Activated T-cell treated with anti-CD3 and anti-CD28 coated beads, Interleukin-2, amount 50 U/mL, for 48 hours (primary cell): ENCODE measurements around the gene HOXA6.

Source experiments
- DNase-seq, 2 experiments: peaks; one replicate each; pipeline ENCODE4 v3.0.0-alpha.2; 2020

The HOXA6 gene

DNA sequence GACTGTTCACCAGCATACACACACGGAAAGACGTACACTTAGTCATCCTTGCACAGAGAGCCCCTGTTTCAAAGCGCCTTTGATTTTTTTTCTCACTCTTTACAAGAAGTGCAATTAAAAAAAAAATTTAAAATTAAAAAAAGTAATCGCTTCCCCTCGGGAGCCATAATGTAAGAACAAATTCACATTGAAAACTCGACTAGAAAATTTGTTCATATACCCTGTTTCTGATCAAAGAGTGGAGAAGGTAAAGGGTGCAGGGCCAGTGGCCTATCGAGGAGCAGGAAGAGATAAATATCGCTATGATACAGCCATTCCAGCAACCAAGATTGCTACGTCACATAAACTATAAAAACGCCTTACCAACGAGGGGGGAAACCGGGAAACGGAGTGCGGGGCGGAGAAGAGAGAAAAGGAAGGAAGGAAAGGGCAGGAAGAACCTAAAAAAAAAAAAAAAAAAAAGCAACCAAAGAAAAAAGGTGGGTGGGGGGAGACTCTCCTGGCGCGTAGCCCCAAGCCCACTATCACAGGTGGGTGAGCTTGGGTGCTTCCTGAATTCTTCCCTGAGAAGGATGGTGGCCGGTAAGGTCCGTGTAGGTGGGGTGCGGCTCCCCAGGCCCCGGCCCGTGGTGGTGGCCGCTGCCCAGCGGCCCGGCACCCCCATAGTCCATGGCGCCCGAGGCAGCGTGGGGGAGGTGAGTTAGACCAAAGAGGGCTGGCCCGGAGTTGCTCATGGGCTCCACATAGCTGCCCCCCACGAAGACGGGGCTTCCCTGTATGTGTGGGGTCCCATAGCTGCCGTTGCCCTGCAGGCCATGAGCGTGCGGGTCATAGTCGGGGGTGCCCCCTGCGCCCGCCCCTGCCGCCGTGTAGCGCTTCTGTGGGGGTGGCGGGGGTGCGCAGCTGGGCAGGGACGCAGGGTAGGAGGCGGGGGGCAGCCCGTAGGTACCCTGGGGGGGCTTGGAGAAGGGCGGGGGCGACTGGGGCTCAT lies 39.9 kb downstream of the HOXA6 start:
- DNase-seq = no peak

GRCh38 chr7:27106901-27107240 lies 40.7 kb downstream of the HOXA6 start:
- DNase-seq = no peak

DNA sequence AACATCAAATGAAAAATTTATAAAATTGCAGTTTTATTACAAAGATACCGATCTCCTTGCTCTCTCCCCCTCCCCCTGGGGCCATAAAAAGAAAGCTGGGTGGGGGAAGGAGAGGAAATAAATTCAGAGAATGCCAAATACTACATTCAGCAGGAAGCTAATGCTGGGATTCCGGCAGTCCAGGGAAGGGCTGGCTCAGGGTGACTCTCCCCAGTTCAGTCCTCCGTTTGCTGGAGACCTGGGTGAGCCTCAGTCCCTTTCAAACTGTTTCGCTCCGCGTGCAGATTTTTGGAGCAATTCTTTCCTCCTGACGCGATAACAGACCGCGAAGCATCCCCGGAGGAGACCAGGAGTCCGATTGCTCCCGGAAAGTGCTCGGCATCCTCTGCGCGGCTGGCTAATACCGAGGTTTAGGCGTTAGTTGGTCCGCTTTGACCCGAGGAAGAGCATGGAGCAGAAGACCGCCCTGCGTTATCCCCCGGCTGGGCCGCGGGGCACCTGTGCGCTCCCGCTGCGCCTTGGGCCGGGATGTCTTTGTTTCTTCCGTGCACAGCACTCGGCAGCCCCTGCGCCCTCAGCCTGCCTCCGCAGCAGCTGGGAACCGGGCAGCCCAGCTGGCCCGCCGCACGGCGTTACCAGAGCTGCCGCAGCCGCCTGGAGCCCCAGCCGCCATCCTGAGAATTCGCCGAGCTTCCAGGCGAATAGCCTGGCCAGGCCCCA lies 41.2 kb downstream of the HOXA6 start:
- DNase-seq = no peak

- DNase-seq = no peak
Measured at GRCh38 chr7:27105301-27106031, 42.1 kb downstream of the HOXA6 start.

DNA sequence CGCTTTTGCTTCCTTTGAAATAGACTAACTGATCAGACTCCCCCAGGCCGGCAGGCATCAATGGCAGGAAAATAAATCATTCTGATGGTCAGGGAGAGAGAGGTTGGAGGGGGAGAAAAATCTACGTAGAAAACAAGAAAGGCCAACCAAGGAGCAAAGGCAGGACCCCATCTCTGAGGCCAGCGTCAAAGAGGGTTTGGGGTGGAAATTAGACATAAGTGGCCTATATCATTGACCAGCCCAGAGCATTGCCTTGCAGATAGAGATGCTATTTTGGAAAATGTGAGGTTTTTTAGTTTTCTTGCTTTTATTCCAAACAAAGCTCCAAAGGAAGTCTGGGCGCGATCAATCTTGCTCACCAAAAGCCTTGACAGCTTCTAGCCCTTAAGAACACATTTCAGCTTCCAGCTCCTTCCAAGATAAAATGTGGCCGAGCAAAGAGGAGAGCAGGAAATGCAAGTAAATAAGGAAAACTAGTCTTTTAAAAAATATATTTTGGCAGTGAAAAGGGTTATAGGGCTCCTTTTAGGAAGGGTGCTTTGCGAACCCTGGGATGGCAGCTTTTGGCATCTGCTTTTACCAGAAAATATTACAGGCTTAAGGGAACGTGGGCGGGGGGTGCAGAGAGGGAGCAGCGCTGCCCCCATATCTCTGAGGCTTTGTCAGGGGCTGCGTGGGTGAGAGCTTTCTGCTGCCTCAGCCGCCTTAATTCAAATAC lies 43.1 kb downstream of the HOXA6 start:
- DNase-seq = no peak

GRCh38 chr7:27103489-27104226 lies 43.9 kb downstream of the HOXA6 start:
- no peak for DNase-seq

- DNase-seq = no peak
Measured at GRCh38 chr7:27102581-27103442, 44.8 kb downstream of the HOXA6 start, which contains the start of gene HOXA2. Gene HOXA2, minus strand, starts transcription at chr7:27102683. Its CDS starts 183 bp downstream, at chr7:27102500.

- DNase-seq = no peak
Measured at GRCh38 chr7:27101957-27102580, 45.5 kb downstream of the HOXA6 start.

- no peak for DNase-seq
Measured at GRCh38 chr7:27101171-27101956, 46.2 kb downstream of the HOXA6 start.

- DNase-seq = no peak
Measured at GRCh38 chr7:27100694-27101170, 46.8 kb downstream of the HOXA6 start.

GRCh38 chr7:27099453-27100370 lies 47.9 kb downstream of the HOXA6 start:
- no peak for DNase-seq

- no peak for DNase-seq
Measured at GRCh38 chr7:27098578-27099451, 48.8 kb downstream of the HOXA6 start.

- DNase-seq = no peak
Measured at GRCh38 chr7:27097686-27098577, 49.6 kb downstream of the HOXA6 start.

- no peak for DNase-seq
Measured at GRCh38 chr7:27096768-27097514, 50.6 kb downstream of the HOXA6 start.
